HepG2 (cell line): ENCODE measurements around the gene RPS6KL1. TPM values are rescaled to one million over a fixed set of nuclear protein-coding genes. Genes with fewer than 3 reads are reported as not detected.

ENCODE experiments used
- ARNT2 ChIP-seq: sonication (generic); formaldehyde crosslinking; IDR thresholded peaks from 2 replicates; pipeline ENCODE4 v1.8.0; 2022; ENCODE audit warnings: mild to moderate bottlenecking, low read depth, missing genetic modification reagents, moderate library complexity
- HDAC1 ChIP-seq: sonication (generic); formaldehyde crosslinking; IDR thresholded peaks from 2 replicates; pipeline ENCODE4 v1.5.1; 2020; ENCODE audit warnings: mild to moderate bottlenecking, missing genetic modification reagents
- HIC2 ChIP-seq: sonication (generic); formaldehyde crosslinking; IDR thresholded peaks from 2 replicates; pipeline ENCODE4 v1.9.0; 2022; ENCODE audit warnings: low read depth, missing genetic modification reagents
- HNRNPL ChIP-seq: fragments of 200-400 bp; formaldehyde crosslinking; IDR thresholded peaks from 2 replicates; pipeline ENCODE4 v1.6.1; 2017; ENCODE audit warnings: mild to moderate bottlenecking, low read depth, low read length
- HOXA9 ChIP-seq: sonication (generic); formaldehyde crosslinking; IDR thresholded peaks from 2 replicates; pipeline ENCODE4 v1.8.1; 2022; ENCODE audit warnings: missing genetic modification reagents, mild to moderate bottlenecking, moderate library complexity, borderline replicate concordance
- KDM2A ChIP-seq: sonication (generic); formaldehyde crosslinking; IDR thresholded peaks from 2 replicates; pipeline ENCODE4 v1.4.0; 2020; ENCODE audit warnings: low read depth, missing genetic modification reagents, borderline replicate concordance
- MEIS2 ChIP-seq: sonication (generic); formaldehyde crosslinking; IDR thresholded peaks from 2 replicates; pipeline ENCODE4 v1.9.0; 2021; ENCODE audit warnings: mild to moderate bottlenecking, missing genetic modification reagents
- NFKB2 ChIP-seq: sonication (generic); formaldehyde crosslinking; IDR thresholded peaks from 2 replicates; pipeline ENCODE4 v1.4.0; 2020; ENCODE audit warnings: missing genetic modification reagents, borderline replicate concordance
- NKX3-1 ChIP-seq: sonication (generic); formaldehyde crosslinking; IDR thresholded peaks from 2 replicates; pipeline ENCODE4 v1.5.0; 2020; ENCODE audit warnings: missing genetic modification reagents
- NR2F6 ChIP-seq, 2 experiments: IDR thresholded peaks; 2 replicates each; pipeline ENCODE4 v1.6.1; 2016; ENCODE audit warnings: antibody characterized with exemption in 1 of 2, mild to moderate bottlenecking in 1 of 2
- PHF5A ChIP-seq: IDR thresholded peaks from one replicate; pipeline ENCODE4 v1.6.1; 2018; ENCODE audit warnings: low read depth, missing genetic modification reagents; ENCODE audit not compliant: unreplicated experiment
- RBM39 ChIP-seq: fragments of 200-400 bp; formaldehyde crosslinking; IDR thresholded peaks from one replicate; pipeline ENCODE4 v1.6.1; 2018; ENCODE audit warnings: antibody characterized with exemption, mild to moderate bottlenecking, low read depth, low read length; ENCODE audit not compliant: poor library complexity, severe bottlenecking
- SOX6 ChIP-seq, 2 experiments: fragments of 450-650 bp in 1 of 2; sonication (generic) in 1 of 2; formaldehyde crosslinking in 1 of 2; IDR thresholded peaks; 2 replicates each; pipeline versions ENCODE4 v1.4.0 to v1.6.1; 2017 to 2020; ENCODE audit warnings: antibody characterized with exemption in 1 of 2, mild to moderate bottlenecking in 1 of 2, missing genetic modification reagents in 1 of 2
- TBL1XR1 ChIP-seq: fragments of 150-350 bp; IDR thresholded peaks from 2 replicates; pipeline ENCODE4 v1.6.1; 2014; ENCODE audit warnings: borderline replicate concordance, low read length; ENCODE audit not compliant: partially characterized antibody
- ZBTB33 ChIP-seq: sonication (generic); formaldehyde crosslinking; IDR thresholded peaks from 2 replicates; pipeline ENCODE4 v1.4.0; 2020; ENCODE audit warnings: missing genetic modification reagents
- ZNF235 ChIP-seq: sonication (generic); formaldehyde crosslinking; IDR thresholded peaks from 2 replicates; pipeline ENCODE4 v1.8.1; 2023; ENCODE audit warnings: mild to moderate bottlenecking, missing genetic modification reagents, borderline replicate concordance
- ZNF331 ChIP-seq: sonication (generic); formaldehyde crosslinking; IDR thresholded peaks from 2 replicates; pipeline ENCODE4 v1.4.0; 2020; ENCODE audit warnings: missing genetic modification reagents
- ZNF570 ChIP-seq: sonication (generic); formaldehyde crosslinking; IDR thresholded peaks from 2 replicates; pipeline ENCODE4 v1.4.0; 2020; ENCODE audit warnings: mild to moderate bottlenecking, missing genetic modification reagents, borderline replicate concordance
- polyA plus RNA-seq, 8 experiments: library from polyadenylated mRNA; depleted of rRNA in 3 of 8; stranded (reverse) in 7 of 8; unstranded in 1 of 8; fragments of >200 nt; fragmentation: Illumina TruSeq in 4 of 8; extraction: Trizol in 4 of 8; gene quantifications; 2 replicates each; pipeline versions ENCODE4 v1.2.1 to v1.2.3, GENCODE V29; 2011 to 2016; ENCODE audit warnings: low read depth in 4 of 8, missing spikeins in 1 of 8, mixed read lengths in 1 of 8; ENCODE audit not compliant: insufficient read depth in 1 of 8
- total RNA-seq, 5 experiments: library from RNA; depleted of rRNA; stranded (reverse); fragments of >200 nt; fragmentation: Illumina TruSeq; extraction: Trizol; gene quantifications; 2 replicates each; pipeline ENCODE4 v1.2.3, GENCODE V29; 2016; ENCODE audit warnings: low read depth in 1 of 5
- TF ChIP-seq, protein P1 (sequence below): IDR thresholded peaks from 2 replicates; pipeline ENCODE4 v1.6.1; 2016; ENCODE audit warnings: missing compliant biosample characterization, missing genetic modification reagents, borderline replicate concordance
- TF ChIP-seq, protein P2 (sequence below): fragments of 450-650 bp; IDR thresholded peaks from 2 replicates; pipeline ENCODE4 v1.6.1; 2017; ENCODE audit warnings: mild to moderate bottlenecking

Gene RPS6KL1
- total and polyA plus RNA-seq, 2 of the 13 experiments (the other 11 are each of a cell fraction or from before 2014, with no cell fraction given), result 6.5 to 11.5 TPM

GRCh38 chr14:74945852-74946658 lies 23.0 kb upstream of the RPS6KL1 start (continued):
- TF ChIP-seq, protein P1, sequence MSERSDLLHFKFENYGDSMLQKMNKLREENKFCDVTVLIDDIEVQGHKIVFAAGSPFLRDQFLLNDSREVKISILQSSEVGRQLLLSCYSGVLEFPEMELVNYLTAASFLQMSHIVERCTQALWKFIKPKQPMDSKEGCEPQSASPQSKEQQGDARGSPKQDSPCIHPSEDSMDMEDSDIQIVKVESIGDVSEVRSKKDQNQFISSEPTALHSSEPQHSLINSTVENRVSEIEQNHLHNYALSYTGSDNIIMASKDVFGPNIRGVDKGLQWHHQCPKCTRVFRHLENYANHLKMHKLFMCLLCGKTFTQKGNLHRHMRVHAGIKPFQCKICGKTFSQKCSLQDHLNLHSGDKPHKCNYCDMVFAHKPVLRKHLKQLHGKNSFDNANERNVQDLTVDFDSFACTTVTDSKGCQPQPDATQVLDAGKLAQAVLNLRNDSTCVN, result no peak
- TF ChIP-seq ZNF235 (CRISPR knock-in tag) (0 out of 2 replicates have a peak, but pooled peaks have one; percentile 41), RBM39 (peak; percentile 20), HDAC1 (CRISPR knock-in tag) (peak; percentile 73; the same call in 1 of the 2 replicates), ARNT2 (CRISPR knock-in tag) (no peak), PHF5A (peak; percentile 41), MEIS2 (CRISPR knock-in tag) (0 out of 2 replicates have a peak, but pooled peaks have one; percentile 16), TBL1XR1 (peak; percentile 36), ZNF331 (CRISPR knock-in tag) (0 out of 2 replicates have a peak, but pooled peaks have one; percentile 53), SOX6 (IDR thresholded peaks at IDR 0.05) (no peak), SOX6 (CRISPR knock-in tag; IDR thresholded peaks at IDR 0.05) (peak; percentile 77), HOXA9 (no peak), NR2F6 (IDR thresholded peaks at IDR 0.05) (peak; percentile 59; the same call in 1 of the 2 replicates), NR2F6 (CRISPR knock-in tag; IDR thresholded peaks at IDR 0.05) (peak; percentile 87), NKX3-1 (peak; percentile 94; the same call in 1 of the 2 replicates), ZNF570 (CRISPR knock-in tag) (no peak), ZBTB33 (CRISPR knock-in tag) (no peak), HNRNPL (0 out of 2 replicates have a peak, but pooled peaks have one; percentile 28), KDM2A (peak; percentile 7), HIC2 (no peak), NFKB2 (CRISPR knock-in tag) (peak; percentile 58; the same call in 1 of the 2 replicates)
- TF ChIP-seq, protein P2, sequence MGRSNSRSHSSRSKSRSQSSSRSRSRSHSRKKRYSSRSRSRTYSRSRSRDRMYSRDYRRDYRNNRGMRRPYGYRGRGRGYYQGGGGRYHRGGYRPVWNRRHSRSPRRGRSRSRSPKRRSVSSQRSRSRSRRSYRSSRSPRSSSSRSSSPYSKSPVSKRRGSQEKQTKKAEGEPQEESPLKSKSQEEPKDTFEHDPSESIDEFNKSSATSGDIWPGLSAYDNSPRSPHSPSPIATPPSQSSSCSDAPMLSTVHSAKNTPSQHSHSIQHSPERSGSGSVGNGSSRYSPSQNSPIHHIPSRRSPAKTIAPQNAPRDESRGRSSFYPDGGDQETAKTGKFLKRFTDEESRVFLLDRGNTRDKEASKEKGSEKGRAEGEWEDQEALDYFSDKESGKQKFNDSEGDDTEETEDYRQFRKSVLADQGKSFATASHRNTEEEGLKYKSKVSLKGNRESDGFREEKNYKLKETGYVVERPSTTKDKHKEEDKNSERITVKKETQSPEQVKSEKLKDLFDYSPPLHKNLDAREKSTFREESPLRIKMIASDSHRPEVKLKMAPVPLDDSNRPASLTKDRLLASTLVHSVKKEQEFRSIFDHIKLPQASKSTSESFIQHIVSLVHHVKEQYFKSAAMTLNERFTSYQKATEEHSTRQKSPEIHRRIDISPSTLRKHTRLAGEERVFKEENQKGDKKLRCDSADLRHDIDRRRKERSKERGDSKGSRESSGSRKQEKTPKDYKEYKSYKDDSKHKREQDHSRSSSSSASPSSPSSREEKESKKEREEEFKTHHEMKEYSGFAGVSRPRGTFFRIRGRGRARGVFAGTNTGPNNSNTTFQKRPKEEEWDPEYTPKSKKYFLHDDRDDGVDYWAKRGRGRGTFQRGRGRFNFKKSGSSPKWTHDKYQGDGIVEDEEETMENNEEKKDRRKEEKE, result no peak
